ENCODE measurements around the gene PTPRN2.

- TF ChIP-seq CTCF (IDR thresholded peaks at IDR 0.05) (no peak), POLR2A (IDR thresholded peaks at IDR 0.05) (no peak)
Observed at GRCh38 chr7:158126661-158127060, 461.0 kb downstream of the PTPRN2 start.
